GM18858 (cell line): Measurements from ENCODE around the gene RAB8A.
"Not testable (repeated sequence)": the region's sequence is repeated elsewhere in the genome, so short reads cannot be mapped to it uniquely, and the experiment has no call there.

Experiments
- ATAC-seq: cut with Tn5 transposase; IDR thresholded peaks from one replicate; pipeline ENCODE4 v1.9.1; 2021; ENCODE audit not compliant: unreplicated experiment

RAB8A gene

DNA sequence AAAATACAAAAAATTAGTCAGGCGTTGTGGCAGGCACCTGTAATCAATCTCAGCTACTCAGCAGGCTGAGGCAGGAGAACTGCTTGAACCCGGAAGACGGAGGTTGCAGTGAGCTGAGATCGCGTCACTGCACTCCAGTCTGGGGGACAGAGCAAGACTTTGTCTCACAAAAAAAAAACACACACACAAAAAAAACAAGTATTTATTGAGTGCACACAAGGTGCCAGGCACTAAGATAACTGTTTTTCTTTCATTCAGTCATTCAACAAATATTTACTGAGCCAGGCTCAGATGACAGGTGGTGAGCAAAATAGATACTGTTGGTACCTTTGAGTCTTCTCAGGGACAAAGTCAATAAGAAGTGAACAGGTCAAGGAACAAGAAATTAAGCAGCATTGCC lies 55.4 kb downstream of the RAB8A start:
- no peak for ATAC-seq

DNA sequence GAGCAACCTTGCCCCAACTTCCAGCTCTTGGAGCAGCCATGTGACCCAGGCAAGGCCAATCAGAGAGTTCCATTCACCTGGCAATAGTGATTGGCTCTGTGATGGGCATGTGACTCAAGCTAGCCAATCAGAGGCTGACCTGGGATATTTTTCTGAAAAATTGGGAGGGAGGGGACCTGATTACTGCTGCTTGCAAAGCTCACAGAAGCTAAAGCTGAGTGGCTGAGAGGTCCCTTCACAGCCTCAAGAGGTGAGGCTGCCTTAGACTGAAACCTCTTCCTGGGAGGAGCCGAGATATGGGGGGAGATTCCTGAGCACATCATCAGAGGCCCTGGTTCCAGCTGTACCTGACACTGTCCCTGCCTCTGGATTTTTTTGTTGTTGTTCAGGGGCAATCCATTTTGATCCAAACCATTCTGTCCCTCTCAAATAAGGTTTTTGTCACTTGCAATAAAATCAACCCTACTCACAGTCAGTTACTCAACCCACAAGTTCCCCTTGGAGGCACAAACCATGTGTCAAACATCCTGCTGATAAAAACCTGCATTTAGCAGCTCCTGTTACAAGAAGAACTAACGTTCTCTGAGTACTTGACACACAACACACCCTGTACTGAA lies 56.9 kb downstream of the RAB8A start:
- ATAC-seq: no peak

DNA sequence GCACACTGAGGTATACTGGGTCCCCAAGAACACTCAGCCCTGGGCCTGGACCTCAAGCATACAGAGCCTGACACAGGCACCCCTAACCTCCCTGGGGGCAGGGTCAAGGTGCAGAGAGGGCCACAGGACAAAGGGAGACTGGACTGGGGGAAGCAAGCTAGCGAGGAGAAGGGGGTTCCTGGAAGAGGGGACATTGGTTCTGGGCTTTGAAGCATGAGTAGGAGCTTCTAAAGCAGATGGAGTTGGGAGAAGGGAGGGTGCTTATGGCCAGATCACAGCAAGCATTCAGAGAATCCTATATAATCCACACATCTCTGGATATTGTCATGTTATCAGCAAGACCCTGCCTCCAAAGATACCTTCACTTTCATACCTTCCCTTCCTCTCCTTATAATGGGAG lies 58.4 kb downstream of the RAB8A start:
- ATAC-seq: no peak

DNA sequence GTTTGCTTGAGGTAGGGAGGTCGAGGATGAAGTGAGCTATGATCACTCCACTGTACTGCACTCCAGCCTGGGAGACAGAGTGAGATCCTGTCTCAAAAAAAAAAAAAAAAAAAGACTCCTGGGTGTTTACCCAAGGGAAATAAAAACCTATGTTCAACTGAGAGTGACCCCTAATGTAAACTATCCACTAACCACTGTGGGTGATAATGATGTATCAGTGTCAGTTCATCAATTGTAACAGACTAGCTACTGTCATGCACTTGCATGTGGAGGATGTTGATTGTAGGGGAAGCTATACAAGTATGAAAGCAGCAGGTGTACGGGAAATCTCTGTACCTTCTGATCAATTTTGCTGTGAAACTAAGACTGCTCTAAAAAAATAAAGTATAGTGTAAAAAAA lies 64.3 kb downstream of the RAB8A start:
- ATAC-seq: no peak

DNA sequence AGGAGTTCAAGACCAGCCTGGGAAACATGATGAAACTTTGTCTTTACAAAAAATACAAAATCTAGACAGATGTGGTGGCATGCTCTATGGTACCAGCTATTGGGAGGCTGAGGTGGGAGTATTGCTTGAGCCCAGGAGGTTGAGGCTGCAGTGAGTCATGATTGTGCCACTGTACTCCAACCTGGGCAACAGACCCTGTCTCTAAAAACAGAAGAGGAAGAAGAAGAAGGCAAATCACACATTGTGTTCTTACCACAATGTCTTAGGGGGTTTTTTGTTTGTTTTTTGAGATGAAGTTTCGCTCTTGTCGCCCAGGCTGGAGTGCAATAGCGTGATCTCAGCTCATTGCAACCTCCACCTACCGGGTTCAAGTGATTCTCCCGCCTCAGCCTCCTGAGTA lies 67.2 kb downstream of the RAB8A start:
- ATAC-seq: not testable (repeated sequence)

DNA sequence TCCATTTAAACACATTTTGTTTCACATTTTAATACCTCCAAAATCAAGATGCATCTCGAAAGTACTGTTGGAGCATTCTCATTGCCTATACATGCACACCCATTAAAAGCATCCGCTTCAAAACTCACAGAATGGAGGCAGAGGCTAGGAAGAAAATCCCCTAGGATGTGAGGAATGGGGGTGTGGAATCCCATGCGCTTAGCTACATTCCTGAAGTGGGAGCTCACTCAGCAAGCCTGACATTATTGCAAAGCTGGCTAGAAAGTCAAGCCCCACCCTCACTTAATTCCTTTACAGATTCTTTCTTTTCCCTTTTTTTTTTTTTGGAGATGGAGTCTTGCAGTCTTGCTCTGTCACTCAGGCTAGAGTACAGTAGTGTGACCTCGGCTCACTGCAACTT lies 68.9 kb downstream of the RAB8A start:
- no peak for ATAC-seq
